ENCODE results near the gene CEP72. TPM values are rescaled to one million over a fixed set of nuclear protein-coding genes. Genes with fewer than 3 reads are reported as not detected.

The CEP72 gene
- total and polyA plus RNA-seq, 4 donors = 1.3 to 5.9 (median 2.6) TPM

- H3K36me3 ChIP-seq (ENCODE audit: control insufficient read depth in 4 of 4, insufficient read depth in 3 of 4, low read depth in 1 of 4, low read length in 3 of 4) = peaks cover 5 to 27% (median 13%) of the 10 kb centered on the region in 4 donors
- no peaks in the 10 kb centered on the region for H3K27me3 ChIP-seq (ENCODE audit: control insufficient read depth in 4 of 4, insufficient read depth in 4 of 4, low read length in 3 of 4)
- TF ChIP-seq FOXA1 (IDR thresholded peaks at IDR 0.05) = no peak
- TF ChIP-seq RAD21 (IDR thresholded peaks at IDR 0.05) = no peak
- TF ChIP-seq EGR1 (IDR thresholded peaks at IDR 0.05; ENCODE audit: low read depth in 2 of 2) = no peak
- no peak for TF ChIP-seq MAX (IDR thresholded peaks at IDR 0.05)
- TF ChIP-seq HNF4A (conservative IDR thresholded peaks at IDR 0.05) = no peak
- no peak for TF ChIP-seq TAF1 (conservative IDR thresholded peaks at IDR 0.05)
- TF ChIP-seq GABPA (IDR thresholded peaks at IDR 0.05 in 1 of 2, conservative IDR thresholded peaks at IDR 0.05 in 1 of 2) = no peak
- no peak for TF ChIP-seq JUND (IDR thresholded peaks at IDR 0.05)
- no peak for TF ChIP-seq FOXA2 (IDR thresholded peaks at IDR 0.05)
- TF ChIP-seq ZBTB33 (IDR thresholded peaks at IDR 0.05) = no peak
- no peak for TF ChIP-seq SP1 (IDR thresholded peaks at IDR 0.05)
- no peak for TF ChIP-seq REST (IDR thresholded peaks at IDR 0.05)
- TF ChIP-seq RXRA (IDR thresholded peaks at IDR 0.05) = no peak
- TF ChIP-seq NR2F2 (IDR thresholded peaks at IDR 0.05) = no peak
- TF ChIP-seq ATF3 (IDR thresholded peaks at IDR 0.05) = no peak
- no peak for TF ChIP-seq YY1 (IDR thresholded peaks at IDR 0.05)
- TF ChIP-seq HNF4G (IDR thresholded peaks at IDR 0.05) = no peak
- H3K9me3 ChIP-seq (ENCODE audit: control insufficient read depth in 4 of 4, low read length in 3 of 4) = peaks cover 0 to 4% (median 0%) of the 10 kb centered on the region in 4 donors
- DNase-seq (ENCODE audit: low spot score) = no peak
- H3K9ac ChIP-seq (ENCODE audit: low read depth in 1 of 2, low read length in 2 of 2) = no peak overlapping the region
- no peak overlapping the region for H3K4me3 ChIP-seq (ENCODE audit: low read depth in 1 of 3, low read length in 3 of 3)
- H3K27ac ChIP-seq (ENCODE audit: low read depth in 1 of 2, low read length in 2 of 2) = no peak overlapping the region
- no peaks in the 10 kb centered on the region for H3K4me1 ChIP-seq (ENCODE audit: control insufficient read depth in 4 of 4, insufficient read depth in 4 of 4, low read length in 3 of 4)
- WGBS = 97% methylated on average over 12 of the region's 12 CpGs
Measured at GRCh38 chr5:634191-634590, 22.1 kb downstream of the CEP72 start.

GRCh38 chr5:635306-636055, 23.3 kb downstream of the CEP72 start:
- WGBS = 94% methylated on average over 18 of the region's 18 CpGs
- Histone ChIP-seq H3K4me1 (ENCODE audit: control insufficient read depth in 4 of 4, insufficient read depth in 4 of 4, low read length in 3 of 4) (no peaks in the 10 kb centered on the region), H3K27me3 (ENCODE audit: control insufficient read depth in 4 of 4, insufficient read depth in 4 of 4, low read length in 3 of 4) (no peaks in the 10 kb centered on the region), H3K9ac (ENCODE audit: low read depth in 1 of 2, low read length in 2 of 2) (no peak overlapping the region), H3K27ac (ENCODE audit: low read depth in 1 of 2, low read length in 2 of 2) (no peak overlapping the region), H3K9me3 (ENCODE audit: control insufficient read depth in 4 of 4, low read length in 3 of 4) (peaks cover 0 to 4% (median 0%) of the 10 kb centered on the region in 4 donors), H3K4me3 (ENCODE audit: low read depth in 1 of 3, low read length in 3 of 3) (no peak overlapping the region), H3K36me3 (ENCODE audit: control insufficient read depth in 4 of 4, insufficient read depth in 3 of 4, low read depth in 1 of 4, low read length in 3 of 4) (peaks cover 5 to 39% (median 14%) of the 10 kb centered on the region in 4 donors)
- no peak for DNase-seq (ENCODE audit: low spot score)
- TF ChIP-seq HNF4G (IDR thresholded peaks at IDR 0.05) = no peak
- no peak for TF ChIP-seq CTCF (IDR thresholded peaks at IDR 0.05; ENCODE audit: low read depth, low read length, missing input control)
- no peak for TF ChIP-seq REST (IDR thresholded peaks at IDR 0.05)
- no peak for TF ChIP-seq RXRA (IDR thresholded peaks at IDR 0.05)
- TF ChIP-seq ZBTB33 (IDR thresholded peaks at IDR 0.05) = no peak
